Heart left ventricle (tissue), 13 donors: ENCODE measurements around the gene DIABLO.

Experiments
- POLR2A ChIP-seq, 2 donors: fragments of 450-650 bp; IDR thresholded peaks; one replicate each; pipeline ENCODE4 v1.6.1; 2017; ENCODE audit warnings: antibody characterized with exemption in 2 of 2, mild to moderate bottlenecking in 2 of 2, moderate library complexity in 2 of 2
- TF ChIP-seq, protein P1 (sequence below), 12 donors: fragments of 200-600 bp; sonication (generic) in 4 of 12; IDR thresholded peaks; one replicate each; pipeline versions ENCODE4 v1.5.0 to v1.8.0; 2018 to 2022; ENCODE audit warnings: antibody characterized with exemption in 12 of 12, mild to moderate bottlenecking in 5 of 12
- donor health status: ischemic (EF 13 %, LVEDD 7.1; RV severe dilation, severe dysfunction).
- donor health status: DM: no; HTN: yes; CAD: no.
- donor health status: DM: no; HTN: no; CAD: no.
- donor health status: ischemic (EF 25% LVEDD 6.9; RV normal size, moderate dysfunction).
- donor health status: ischemic (EF 25% LVEDD 5.7; RV mildly dilated, moderate dysfunction).
- donor health status: ischemic (EF 35%, LVEDD 5.7; RV mildly dilated, moderate dysfunction).
- donor health status: nonischemic (EF 11% LVEDD 7.7; RV severe dilation, severe dysfunction).
- donor health status: DM: yes; HTN: yes; CAD: no.
- donor health status: PGD.
- donor health status: ischemic (EF 29% LVEDD 5.4; RV normal size, mild dysfunction).
- donor health status: nonischemic (EF 23%, LVEDD 6.1; RV moderate dilation, normal function).

DNA sequence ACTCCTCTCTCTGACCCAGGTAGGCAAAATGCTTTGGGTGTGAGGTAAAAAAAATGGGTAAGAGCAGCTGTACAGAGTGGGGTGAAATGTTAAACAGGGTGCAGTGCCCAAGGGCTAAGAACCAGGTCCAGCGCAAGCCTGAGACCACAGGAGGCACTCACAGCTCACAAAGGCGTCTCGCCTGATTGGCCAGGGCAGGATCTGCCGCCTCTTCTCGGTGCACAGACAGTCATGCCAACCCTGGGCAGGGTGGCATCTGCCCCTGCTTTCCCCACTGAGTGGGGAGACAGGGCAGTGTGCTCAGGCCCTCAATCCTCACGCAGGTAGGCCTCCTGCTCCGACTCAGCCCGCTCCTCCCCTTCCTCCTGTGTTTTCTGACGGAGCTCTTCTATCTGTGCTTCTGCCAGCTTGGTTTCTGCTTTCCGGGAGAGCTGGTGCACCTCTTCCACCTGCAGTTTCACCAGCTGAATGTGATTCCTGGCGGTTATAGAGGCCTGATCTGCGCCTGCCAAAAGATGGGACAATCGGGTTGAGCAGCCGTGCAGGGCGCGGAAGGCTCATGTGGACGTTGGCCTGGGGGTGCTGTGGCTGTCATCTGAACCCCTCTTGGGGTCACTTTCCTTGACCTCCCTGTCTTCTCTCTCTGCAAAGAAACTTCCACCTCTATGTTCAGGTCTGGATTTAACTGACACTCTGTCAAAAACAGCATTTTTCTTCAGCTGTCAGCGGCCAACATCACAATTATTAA lies 17.6 kb downstream of the DIABLO start:
- TF ChIP-seq POLR2A (IDR thresholded peaks at IDR 0.05), result no peak
- TF ChIP-seq, protein P1, sequence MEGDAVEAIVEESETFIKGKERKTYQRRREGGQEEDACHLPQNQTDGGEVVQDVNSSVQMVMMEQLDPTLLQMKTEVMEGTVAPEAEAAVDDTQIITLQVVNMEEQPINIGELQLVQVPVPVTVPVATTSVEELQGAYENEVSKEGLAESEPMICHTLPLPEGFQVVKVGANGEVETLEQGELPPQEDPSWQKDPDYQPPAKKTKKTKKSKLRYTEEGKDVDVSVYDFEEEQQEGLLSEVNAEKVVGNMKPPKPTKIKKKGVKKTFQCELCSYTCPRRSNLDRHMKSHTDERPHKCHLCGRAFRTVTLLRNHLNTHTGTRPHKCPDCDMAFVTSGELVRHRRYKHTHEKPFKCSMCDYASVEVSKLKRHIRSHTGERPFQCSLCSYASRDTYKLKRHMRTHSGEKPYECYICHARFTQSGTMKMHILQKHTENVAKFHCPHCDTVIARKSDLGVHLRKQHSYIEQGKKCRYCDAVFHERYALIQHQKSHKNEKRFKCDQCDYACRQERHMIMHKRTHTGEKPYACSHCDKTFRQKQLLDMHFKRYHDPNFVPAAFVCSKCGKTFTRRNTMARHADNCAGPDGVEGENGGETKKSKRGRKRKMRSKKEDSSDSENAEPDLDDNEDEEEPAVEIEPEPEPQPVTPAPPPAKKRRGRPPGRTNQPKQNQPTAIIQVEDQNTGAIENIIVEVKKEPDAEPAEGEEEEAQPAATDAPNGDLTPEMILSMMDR (IDR thresholded peaks at IDR 0.05), result no peak
